NCI-H748 treated with DMSO at 0.1 percent for 48 hours (cell line): ENCODE results near the gene ZBTB7B.

Experiments used
- DNase-seq: peaks from one replicate; lab custom pipeline; 2025; lab: John Stamatoyannopoulos, UW

Gene ZBTB7B

GRCh38 chr1:155003766-155004351 lies 1.3 kb downstream of the ZBTB7B start:
- no peak for DNase-seq

GRCh38 chr1:155004352-155005075 lies 1.9 kb downstream of the ZBTB7B start:
- DNase-seq, result no peak

GRCh38 chr1:155005076-155006011 lies 2.7 kb downstream of the ZBTB7B start:
- DNase-seq, result no peak

DNA sequence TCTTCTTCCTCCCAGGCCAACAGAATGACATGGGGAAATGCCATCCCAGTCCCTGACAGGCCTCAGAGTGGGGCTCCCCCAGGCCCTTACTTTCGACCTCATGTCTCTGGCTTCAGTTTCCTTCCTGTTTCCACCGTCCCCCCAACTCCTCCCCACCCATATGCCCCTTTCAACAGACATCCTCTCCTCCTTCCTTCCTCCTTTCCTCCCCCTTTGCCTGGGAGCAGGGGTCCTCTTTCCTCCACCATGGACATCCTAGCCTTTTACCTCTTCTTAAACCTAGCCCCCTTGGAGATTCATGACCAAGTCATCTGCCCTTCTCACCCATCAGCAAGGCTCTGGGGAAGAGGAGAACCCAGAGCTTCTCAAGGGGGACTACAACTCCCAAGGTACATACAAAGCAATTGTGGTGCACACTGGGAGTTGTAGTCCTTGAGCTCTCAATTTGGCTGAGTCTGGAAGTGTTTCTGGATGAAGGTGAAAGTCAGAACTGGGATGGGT lies 4.0 kb downstream of the ZBTB7B start:
- DNase-seq, result no peak

DNA sequence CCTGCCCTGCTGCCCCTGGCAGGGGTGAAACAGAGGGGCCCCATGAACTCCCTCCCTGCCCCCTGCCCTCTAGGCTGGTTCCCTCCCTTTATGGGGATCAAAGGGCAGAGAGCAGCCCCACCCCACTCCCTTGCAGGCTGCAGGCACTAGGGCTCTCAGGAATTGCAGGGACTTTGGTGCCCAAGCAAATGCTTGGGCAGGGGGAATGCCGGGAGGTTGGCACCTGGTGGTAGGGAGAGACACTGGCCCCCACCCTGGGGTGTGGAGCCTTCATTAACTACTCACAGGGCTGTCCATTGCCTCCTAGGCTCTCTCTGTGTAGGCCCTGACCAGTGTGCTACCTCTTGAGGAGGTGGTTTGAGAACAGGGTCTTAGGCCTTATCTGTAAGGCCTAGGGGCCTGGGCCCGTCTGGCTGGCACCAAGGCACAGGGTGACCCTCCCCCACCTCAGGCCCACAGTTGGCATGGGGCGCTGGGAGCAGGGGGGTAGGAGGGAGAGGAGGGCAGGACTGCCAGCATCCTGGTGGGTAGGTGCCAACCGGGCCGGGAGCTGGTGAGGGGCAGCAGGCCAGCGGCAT lies 4.7 kb downstream of the ZBTB7B start:
- no peak for DNase-seq

DNA sequence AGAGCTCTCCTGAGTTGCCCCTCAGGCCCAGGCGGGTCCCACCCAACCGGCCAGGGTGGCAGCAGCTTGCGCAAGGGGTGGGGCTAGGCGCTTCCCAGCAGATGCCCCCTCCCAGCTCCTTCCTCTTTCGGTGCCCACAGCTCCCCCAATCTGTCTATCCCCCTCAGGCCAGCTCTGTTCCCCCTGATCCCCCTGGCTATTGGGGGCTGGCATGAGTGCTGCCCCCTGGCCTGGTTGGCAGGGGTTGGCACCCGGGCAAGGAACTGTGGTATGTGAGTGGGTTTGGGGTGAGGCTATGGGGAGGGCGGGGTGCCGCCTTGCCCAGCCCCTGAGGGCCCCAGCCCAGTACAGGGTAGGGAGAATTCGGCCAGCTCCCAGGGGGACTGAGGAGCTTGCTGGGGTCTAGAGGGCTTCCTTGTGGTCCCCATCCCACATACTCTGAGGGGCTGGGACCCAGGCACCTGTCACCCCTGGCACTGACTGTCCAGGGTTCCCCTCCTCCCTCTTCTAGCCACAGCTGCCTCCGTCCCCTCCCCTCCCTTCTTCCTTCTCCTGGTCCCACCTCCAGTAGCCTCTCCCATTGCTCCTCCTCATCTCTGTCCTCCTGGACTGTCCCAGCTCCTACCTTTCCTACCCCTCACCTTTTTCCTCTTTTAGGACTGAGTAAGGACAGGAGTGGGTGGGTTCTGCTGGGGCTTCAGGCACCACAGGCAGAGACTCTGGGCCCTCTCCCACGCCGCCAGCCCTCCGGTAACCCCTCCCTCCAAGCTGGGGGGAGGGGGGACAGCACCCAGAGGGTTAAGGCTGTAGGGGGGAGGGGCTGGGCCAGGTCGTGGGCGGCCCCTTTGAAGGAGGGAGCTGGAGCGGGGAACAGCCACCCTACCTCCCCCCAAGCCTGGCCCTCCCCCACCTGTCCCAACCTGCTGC lies 5.7 kb downstream of the ZBTB7B start:
- DNase-seq, result no peak

GRCh38 chr1:155009221-155009711 lies 6.7 kb downstream of the ZBTB7B start:
- DNase-seq, result no peak

DNA sequence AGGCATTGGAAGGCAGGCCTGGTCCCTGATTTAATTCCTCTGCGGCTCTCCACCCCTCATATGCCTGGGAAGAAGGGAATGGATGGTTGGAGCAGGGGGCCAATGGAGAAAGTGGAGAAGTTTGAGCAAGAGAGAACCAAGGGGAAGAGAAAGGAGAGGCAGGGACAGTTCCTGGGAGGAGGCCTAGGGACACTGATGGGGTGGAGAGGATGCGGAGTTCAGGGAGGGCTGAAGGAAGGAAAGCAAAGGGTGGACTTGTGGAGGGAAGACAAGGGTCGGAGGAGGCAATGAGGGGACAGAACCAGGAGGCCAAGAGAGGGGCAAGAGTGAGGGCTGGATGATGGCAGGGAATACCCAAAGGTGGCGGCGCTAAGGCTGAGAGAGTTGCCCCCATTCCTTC lies 7.1 kb downstream of the ZBTB7B start:
- no peak for DNase-seq

- no peak for DNase-seq
Observed at GRCh38 chr1:155010211-155010918, 7.8 kb downstream of the ZBTB7B start.

- DNase-seq, result no peak
Observed at GRCh38 chr1:155011004-155011416, 8.4 kb downstream of the ZBTB7B start.

- no peak for DNase-seq
Observed at GRCh38 chr1:155011437-155012025, 8.9 kb downstream of the ZBTB7B start.

- DNase-seq, result peak; percentile 6
Observed at GRCh38 chr1:155012026-155012546, 9.5 kb downstream of the ZBTB7B start.

DNA sequence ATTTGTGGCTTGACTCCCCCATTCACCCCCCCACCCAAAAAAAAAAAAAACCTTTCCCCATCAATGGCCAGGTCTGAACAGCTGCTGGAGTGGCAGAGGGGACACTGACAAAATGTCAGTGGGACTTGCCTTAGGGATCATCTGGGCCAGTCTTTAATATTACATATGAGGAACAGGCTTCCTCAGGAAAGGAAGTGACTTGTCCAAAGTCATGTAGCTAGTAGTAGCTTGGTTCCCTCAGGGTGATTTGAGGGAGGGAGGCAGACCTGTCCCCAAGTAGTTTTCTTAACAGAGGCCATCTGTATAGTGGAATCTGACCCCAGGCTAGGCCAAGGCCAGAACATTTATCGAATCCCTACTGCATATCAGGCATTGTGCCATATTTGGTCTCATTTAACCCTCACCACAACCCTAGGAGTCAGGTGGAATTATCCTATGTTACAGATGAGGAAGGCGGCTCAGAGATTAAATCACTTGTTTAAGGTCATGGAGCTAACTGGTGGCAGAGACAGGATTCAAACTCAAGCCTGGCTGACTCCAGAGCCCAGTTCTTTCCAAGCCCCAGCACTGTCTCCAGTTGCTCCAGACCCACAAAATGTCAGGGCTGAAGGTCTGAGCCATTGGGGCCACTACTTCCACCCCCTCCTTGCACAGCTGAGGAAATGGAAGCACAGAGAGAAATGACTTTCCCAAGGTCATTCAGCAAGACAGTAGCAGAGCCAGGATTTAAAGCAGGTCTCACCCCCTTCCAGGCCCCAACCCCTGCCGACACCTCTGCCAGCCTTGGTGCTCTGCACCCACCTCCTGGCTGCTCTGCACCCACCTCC lies 10.4 kb downstream of the ZBTB7B start:
- no peak for DNase-seq

DNA sequence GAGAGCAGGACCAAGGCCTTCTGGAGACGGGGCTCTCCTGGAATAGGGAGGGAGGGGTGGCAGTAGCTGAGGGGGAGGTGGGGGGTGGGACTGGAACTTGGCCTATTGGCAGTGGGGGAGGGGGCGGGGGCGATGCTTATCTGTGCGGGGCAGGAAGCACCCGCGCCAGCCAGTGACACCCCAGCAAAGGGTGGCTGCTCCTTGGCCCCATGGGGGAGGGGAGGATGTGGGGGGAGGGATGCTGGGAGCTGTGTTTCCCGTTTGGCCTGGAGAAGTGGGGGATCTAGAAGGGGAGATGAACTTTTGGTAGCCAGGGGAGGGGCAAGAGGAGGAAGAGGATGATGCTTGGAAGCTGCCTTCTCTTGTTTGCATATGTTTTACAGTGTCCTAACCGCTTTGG lies 11.0 kb downstream of the ZBTB7B start:
- DNase-seq, result no peak

DNA sequence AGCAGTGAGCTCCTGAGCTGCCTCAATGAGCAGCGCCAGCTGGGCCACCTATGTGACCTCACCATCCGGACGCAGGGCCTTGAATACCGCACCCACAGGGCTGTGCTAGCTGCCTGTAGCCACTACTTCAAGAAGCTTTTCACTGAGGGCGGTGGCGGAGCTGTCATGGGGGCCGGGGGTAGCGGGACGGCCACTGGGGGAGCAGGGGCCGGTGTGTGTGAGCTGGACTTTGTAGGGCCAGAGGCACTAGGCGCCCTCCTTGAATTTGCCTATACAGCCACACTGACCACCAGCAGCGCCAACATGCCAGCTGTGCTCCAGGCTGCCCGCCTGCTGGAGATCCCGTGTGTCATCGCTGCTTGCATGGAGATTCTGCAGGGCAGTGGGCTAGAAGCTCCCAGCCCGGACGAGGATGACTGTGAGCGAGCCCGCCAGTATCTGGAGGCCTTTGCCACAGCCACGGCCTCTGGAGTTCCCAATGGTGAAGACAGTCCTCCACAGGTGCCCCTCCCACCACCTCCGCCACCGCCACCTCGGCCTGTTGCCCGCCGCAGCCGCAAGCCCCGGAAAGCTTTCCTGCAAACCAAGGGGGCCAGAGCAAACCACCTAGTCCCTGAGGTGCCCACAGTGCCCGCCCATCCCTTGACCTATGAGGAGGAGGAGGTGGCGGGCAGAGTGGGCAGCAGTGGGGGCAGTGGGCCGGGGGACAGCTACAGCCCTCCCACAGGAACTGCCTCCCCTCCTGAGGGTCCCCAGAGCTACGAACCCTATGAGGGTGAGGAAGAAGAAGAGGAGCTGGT lies 12.3 kb downstream of the ZBTB7B start:
- DNase-seq, result no peak

DNA sequence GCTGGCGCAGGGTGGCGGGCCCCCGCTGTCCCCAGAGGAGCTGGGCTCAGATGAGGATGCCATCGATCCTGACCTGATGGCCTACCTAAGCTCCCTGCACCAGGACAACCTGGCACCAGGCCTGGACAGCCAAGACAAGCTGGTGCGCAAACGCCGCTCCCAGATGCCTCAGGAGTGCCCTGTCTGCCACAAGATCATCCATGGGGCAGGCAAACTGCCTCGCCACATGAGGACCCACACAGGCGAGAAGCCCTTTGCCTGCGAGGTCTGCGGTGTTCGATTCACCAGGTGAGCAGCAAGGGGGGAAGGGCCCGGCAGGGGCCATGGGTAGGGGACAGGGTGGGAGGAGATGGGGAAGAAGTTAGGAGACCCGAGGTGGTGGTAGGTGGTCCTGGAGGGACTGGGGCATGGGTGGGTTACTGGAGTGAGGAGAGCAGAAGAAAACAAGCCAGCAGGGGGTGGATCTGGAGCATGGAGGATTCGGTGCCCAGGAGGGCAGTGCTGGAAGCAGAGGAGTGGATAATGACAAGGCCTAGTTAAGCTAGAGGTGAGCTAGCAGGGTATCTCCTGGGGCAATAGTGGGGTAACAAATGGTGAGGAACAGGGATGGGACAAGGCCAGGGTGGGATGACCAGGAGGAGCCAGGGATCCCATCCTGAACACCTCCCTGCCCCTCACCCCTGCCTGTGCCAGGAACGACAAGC lies 13.1 kb downstream of the ZBTB7B start:
- no peak for DNase-seq

DNA sequence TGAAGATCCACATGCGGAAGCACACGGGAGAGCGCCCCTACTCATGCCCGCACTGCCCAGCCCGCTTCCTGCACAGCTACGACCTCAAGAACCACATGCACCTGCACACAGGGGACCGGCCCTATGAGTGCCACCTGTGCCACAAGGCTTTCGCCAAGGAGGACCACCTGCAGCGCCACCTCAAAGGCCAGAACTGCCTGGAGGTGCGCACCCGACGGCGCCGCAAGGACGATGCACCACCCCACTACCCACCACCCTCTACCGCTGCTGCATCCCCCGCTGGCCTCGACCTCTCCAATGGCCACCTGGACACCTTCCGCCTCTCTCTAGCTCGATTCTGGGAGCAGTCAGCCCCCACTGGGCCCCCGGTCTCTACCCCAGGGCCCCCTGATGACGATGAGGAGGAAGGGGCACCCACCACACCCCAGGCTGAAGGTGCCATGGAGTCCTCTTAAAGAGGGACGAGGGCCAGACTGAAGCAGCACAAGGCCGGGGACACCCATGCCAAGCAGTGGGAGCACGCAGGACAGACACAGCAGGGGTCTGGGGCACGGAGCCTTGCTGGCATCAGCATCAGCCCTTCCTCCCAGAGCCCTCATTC lies 13.7 kb downstream of the ZBTB7B start:
- DNase-seq, result no peak
